HG03139 (cell line): Measurements from ENCODE around the gene ADAMTS2.

Experiments
- ATAC-seq: cut with Tn5 transposase; IDR thresholded peaks from one replicate; pipeline ENCODE4 v1.9.1; 2021; ENCODE audit not compliant: unreplicated experiment

Gene ADAMTS2

GRCh38 chr5:179269781-179270543 lies 75.3 kb downstream of the ADAMTS2 start:
- no peak for ATAC-seq

GRCh38 chr5:179268966-179269693 lies 76.1 kb downstream of the ADAMTS2 start:
- ATAC-seq = no peak

GRCh38 chr5:179268399-179268952 lies 76.8 kb downstream of the ADAMTS2 start:
- ATAC-seq = no peak

GRCh38 chr5:179267671-179268083 lies 77.6 kb downstream of the ADAMTS2 start:
- ATAC-seq = no peak

- no peak for ATAC-seq
Measured at GRCh38 chr5:179267071-179267670, 78.1 kb downstream of the ADAMTS2 start.

- ATAC-seq = no peak
Measured at GRCh38 chr5:179266291-179267070, 78.8 kb downstream of the ADAMTS2 start.

GRCh38 chr5:179265514-179266290 lies 79.6 kb downstream of the ADAMTS2 start:
- ATAC-seq = no peak

- no peak for ATAC-seq
Measured at GRCh38 chr5:179264783-179265513, 80.3 kb downstream of the ADAMTS2 start.

- no peak for ATAC-seq
Measured at GRCh38 chr5:179264053-179264782, 81.0 kb downstream of the ADAMTS2 start.

- ATAC-seq = no peak
Measured at GRCh38 chr5:179263391-179264052, 81.7 kb downstream of the ADAMTS2 start.

- no peak for ATAC-seq
Measured at GRCh38 chr5:179262126-179262920, 82.9 kb downstream of the ADAMTS2 start.

GRCh38 chr5:179261301-179262125 lies 83.7 kb downstream of the ADAMTS2 start:
- no peak for ATAC-seq

GRCh38 chr5:179260324-179261070 lies 84.8 kb downstream of the ADAMTS2 start:
- ATAC-seq = no peak

GRCh38 chr5:179259731-179260323 lies 85.4 kb downstream of the ADAMTS2 start:
- no peak for ATAC-seq

- no peak for ATAC-seq
Measured at GRCh38 chr5:179258922-179259730, 86.1 kb downstream of the ADAMTS2 start.
